GM18505 (cell line): ENCODE results near the gene PPP1R26.

Experiments
- ATAC-seq: cut with Tn5 transposase; IDR thresholded peaks from one replicate; pipeline ENCODE4 v1.9.1; 2021; ENCODE audit not compliant: unreplicated experiment
- POLR2A ChIP-seq: IDR thresholded peaks from 4 replicates; pipeline ENCODE4 v1.6.1; 2011; ENCODE audit warnings: borderline replicate concordance; ENCODE audit not compliant: insufficient read depth, insufficient read length; ENCODE audit errors: extremely low read depth

The PPP1R26 gene

GRCh38 chr9:135501261-135502167 lies 21.9 kb downstream of the PPP1R26 start:
- TF ChIP-seq POLR2A: no peak
- no peak for ATAC-seq

GRCh38 chr9:135502168-135502872 lies 22.7 kb downstream of the PPP1R26 start:
- no peak for ATAC-seq

GRCh38 chr9:135502873-135503321 lies 23.3 kb downstream of the PPP1R26 start:
- ATAC-seq: no peak
- no peak for TF ChIP-seq POLR2A

More at GRCh38 chr9:135502168-135502872, 22.7 kb downstream of the PPP1R26 start:
- no peak for TF ChIP-seq POLR2A

- no peak for TF ChIP-seq POLR2A
- no peak for ATAC-seq
Measured at GRCh38 chr9:135503371-135504261, 24.0 kb downstream of the PPP1R26 start.

GRCh38 chr9:135504262-135505243 lies 25.0 kb downstream of the PPP1R26 start:
- TF ChIP-seq POLR2A: no peak

GRCh38 chr9:135505406-135506187 lies 26.0 kb downstream of the PPP1R26 start:
- TF ChIP-seq POLR2A: peak; percentile 14
- no peak for ATAC-seq

More at GRCh38 chr9:135504262-135505243, 25.0 kb downstream of the PPP1R26 start:
- no peak for ATAC-seq

GRCh38 chr9:135506327-135507103 lies 26.9 kb downstream of the PPP1R26 start:
- ATAC-seq: no peak
- no peak for TF ChIP-seq POLR2A

GRCh38 chr9:135507104-135508035 lies 27.8 kb downstream of the PPP1R26 start:
- ATAC-seq: no peak
- TF ChIP-seq POLR2A: no peak

- ATAC-seq: no peak
- TF ChIP-seq POLR2A: no peak
Measured at GRCh38 chr9:135508211-135508820, 28.7 kb downstream of the PPP1R26 start.
